ENCODE results near the gene NELFE. TPM values are rescaled to one million over a fixed set of nuclear protein-coding genes. Genes with fewer than 3 reads are reported as not detected.

Gene NELFE
- total RNA-seq, 1 experiment from 2014 or later: 68.3 TPM

- Histone ChIP-seq H3K36me3 (ENCODE audit: control insufficient read depth in 1 of 2, insufficient read depth in 2 of 2, low read length in 2 of 2) (no peaks in the 10 kb centered on the region), H4K20me1 (ENCODE audit: insufficient read depth) (no peaks in the 10 kb centered on the region), H3K27ac (ENCODE audit: low read depth, low read length) (no peak overlapping the region), H3K4me2 (ENCODE audit: low read length) (no peak overlapping the region), H3K27me3 (ENCODE audit: insufficient read depth, low read length) (no peaks in the 10 kb centered on the region), H3K4me3 (replicated peaks in 1 of 2; ENCODE audit: low read depth in 1 of 2, low read length in 2 of 2) (no peak overlapping the region), H3K9me3 (ENCODE audit: control insufficient read depth in 1 of 2, insufficient read depth in 1 of 2, low read depth in 1 of 2, low read length in 2 of 2) (no peaks in the 10 kb centered on the region), H2AFZ (ENCODE audit: low read depth, low read length, poor library complexity, severe bottlenecking) (no peak overlapping the region), H3K9ac (ENCODE audit: low read length) (no peak overlapping the region), H3K9me2 (ENCODE audit: insufficient read depth) (no peaks in the 10 kb centered on the region), H3K4me1 (ENCODE audit: control insufficient read depth in 1 of 2, insufficient read depth in 2 of 2, low read length in 2 of 2) (peaks cover 18 to 44% of the 10 kb centered on the region in 2 experiments), H3K79me2 (ENCODE audit: insufficient read depth, low read length) (no peaks in the 10 kb centered on the region; the same call in 1 of the 2 replicates)
- no TSS peak for BruUV-seq (replicated peaks)
- DNase-seq (ENCODE audit: low read depth, low spot score): no peak
- ATAC-seq: no peak
- CTCF ChIA-PET: no interaction called here
- no peak for TF ChIP-seq CTCF (IDR thresholded peaks at IDR 0.05 in 2 of 3, conservative IDR thresholded peaks at IDR 0.05 in 1 of 3; ENCODE audit: borderline replicate concordance in 1 of 3, insufficient read depth in 1 of 3, low read depth in 2 of 3, low read length in 2 of 3)
- no peak for TF ChIP-seq ELF1 (IDR thresholded peaks at IDR 0.05; ENCODE audit: borderline replicate concordance, low read depth)
- no peak for TF ChIP-seq JUND (IDR thresholded peaks at IDR 0.05)
- no peak for TF ChIP-seq ZBTB33 (IDR thresholded peaks at IDR 0.05; ENCODE audit: extremely low read depth, insufficient replicate concordance, low read length)
- no peak for TF ChIP-seq MAX (IDR thresholded peaks at IDR 0.05)
- no peak for TF ChIP-seq ZFX (IDR thresholded peaks at IDR 0.05)
- TF ChIP-seq RAD21 (IDR thresholded peaks at IDR 0.05; ENCODE audit: low read depth): no peak
- TF ChIP-seq EGR1 (IDR thresholded peaks at IDR 0.05; ENCODE audit: low read depth): no peak
- no peak for TF ChIP-seq SP1 (IDR thresholded peaks at IDR 0.05; ENCODE audit: low read depth)
- RAD21 ChIA-PET (ENCODE audit: low non-redundant PET in 1 of 2, low total read pairs in 2 of 2, uncharacterized antibody in 2 of 2, unreplicated experiment in 2 of 2): no interaction called here
- intact Hi-C loops (cut with micrococcal nuclease): loop anchor here (2.0 kb wide), 1 partner anchor 49 kb away; no protein-coding TSS in a partner anchor
- POLR2A ChIA-PET: no interaction called here
Measured at GRCh38 chr6:31903957-31904356, 54.8 kb downstream of the NELFE start.

MicroRNAs within 50 kb of the gene (microRNA counts, 767-probe panel; counts per million panel counts)
- microRNA hsa-miR-1236: not detected

Small RNA genes within 50 kb of the gene (microRNA-seq; reads per million reads assigned to microRNA genes)
- not detected for gene MIR1236 (ENCODE audit: borderline number of aligned reads)

Other genes with a start within 250 kb of the NELFE start
- not detected for gene LY6G6D, start 243.6 kb downstream of the NELFE start, total RNA-seq (2021; ENCODE audit: unreplicated experiment)
- 0.54 TPM for gene LY6G6C, start 237.2 kb downstream of the NELFE start, total RNA-seq (2021; ENCODE audit: unreplicated experiment)
- gene MPIG6B, start 235.6 kb downstream of the NELFE start, total RNA-seq (2021; ENCODE audit: unreplicated experiment): 0.42 TPM
- gene DDAH2, start 229.7 kb downstream of the NELFE start, total RNA-seq (2021; ENCODE audit: unreplicated experiment): 43.4 TPM
- 432 TPM for gene CLIC1, start 222.4 kb downstream of the NELFE start, total RNA-seq (2021; ENCODE audit: unreplicated experiment)
- gene MSH5, start 219.0 kb downstream of the NELFE start, total RNA-seq (2021; ENCODE audit: unreplicated experiment): 90.4 TPM
- gene SAPCD1, start 196.3 kb downstream of the NELFE start, total RNA-seq (2021; ENCODE audit: unreplicated experiment): 18.2 TPM
- gene VWA7, start 181.6 kb downstream of the NELFE start, total RNA-seq (2021; ENCODE audit: unreplicated experiment): 14.6 TPM
- 254 TPM for gene VARS1, start 163.2 kb downstream of the NELFE start, total RNA-seq (2021; ENCODE audit: unreplicated experiment)
- 89.7 TPM for gene LSM2, start 152.0 kb downstream of the NELFE start, total RNA-seq (2021; ENCODE audit: unreplicated experiment)
- 0.12 TPM for gene HSPA1L, start 143.7 kb downstream of the NELFE start, total RNA-seq (2021; ENCODE audit: unreplicated experiment)
- 5.0 TPM for gene HSPA1A, start 143.4 kb downstream of the NELFE start, total RNA-seq (2021; ENCODE audit: unreplicated experiment)
- 214 TPM for gene HSPA1B, start 131.2 kb downstream of the NELFE start, total RNA-seq (2021; ENCODE audit: unreplicated experiment)
- gene NEU1, start 96.2 kb downstream of the NELFE start, total RNA-seq (2021; ENCODE audit: unreplicated experiment): 15.1 TPM
- gene SLC44A4, start 80.0 kb downstream of the NELFE start, total RNA-seq (2021; ENCODE audit: unreplicated experiment): 0.74 TPM
- gene EHMT2, start 61.3 kb downstream of the NELFE start, total RNA-seq (2021; ENCODE audit: unreplicated experiment): 84.0 TPM
- gene ZBTB12, start 56.9 kb downstream of the NELFE start, total RNA-seq (2021; ENCODE audit: unreplicated experiment): 10.3 TPM
- 3.1 TPM for gene C2, start 31.3 kb downstream of the NELFE start, total RNA-seq (2021; ENCODE audit: unreplicated experiment)
- 1.5 TPM for gene CFB, start 12.9 kb downstream of the NELFE start, total RNA-seq (2021; ENCODE audit: unreplicated experiment)
- 68.0 TPM for gene SKIC2, start 204 bp upstream of the NELFE start, total RNA-seq (2021; ENCODE audit: unreplicated experiment)
- 16.4 TPM for gene DXO, start 13.2 kb upstream of the NELFE start, total RNA-seq (2021; ENCODE audit: unreplicated experiment)
- 5.1 TPM for gene C4A, start 23.1 kb upstream of the NELFE start, total RNA-seq (2021; ENCODE audit: unreplicated experiment)
- gene C4B, start 55.8 kb upstream of the NELFE start, total RNA-seq (2021; ENCODE audit: unreplicated experiment): 6.3 TPM
- 1.4 TPM for gene CYP21A2, start 79.4 kb upstream of the NELFE start, total RNA-seq (2021; ENCODE audit: unreplicated experiment)
- 8.5 TPM for gene TNXB, start 150.4 kb upstream of the NELFE start, total RNA-seq (2021; ENCODE audit: unreplicated experiment)
- 63.9 TPM for gene ATF6B, start 169.3 kb upstream of the NELFE start, total RNA-seq (2021; ENCODE audit: unreplicated experiment)
- gene FKBPL, start 171.3 kb upstream of the NELFE start, total RNA-seq (2021; ENCODE audit: unreplicated experiment): 11.2 TPM
- gene PRRT1, start 193.0 kb upstream of the NELFE start, total RNA-seq (2021; ENCODE audit: unreplicated experiment): 6.1 TPM
- 21.0 TPM for gene PPT2, start 195.2 kb upstream of the NELFE start, total RNA-seq (2021; ENCODE audit: unreplicated experiment)
- gene EGFL8, start 205.6 kb upstream of the NELFE start, total RNA-seq (2021; ENCODE audit: unreplicated experiment): 29.0 TPM
- gene AGPAT1, start 217.1 kb upstream of the NELFE start, total RNA-seq (2021; ENCODE audit: unreplicated experiment): 55.6 TPM
- gene RNF5, start 219.4 kb upstream of the NELFE start, total RNA-seq (2021; ENCODE audit: unreplicated experiment): 45.9 TPM
- 22.6 TPM for gene AGER, start 225.3 kb upstream of the NELFE start, total RNA-seq (2021; ENCODE audit: unreplicated experiment)
- gene PBX2, start 231.2 kb upstream of the NELFE start, total RNA-seq (2021; ENCODE audit: unreplicated experiment): 79.0 TPM
- 1.2 TPM for gene GPSM3, start 233.7 kb upstream of the NELFE start, total RNA-seq (2021; ENCODE audit: unreplicated experiment)